Fibroblast of mammary gland (primary cell): ENCODE results near the gene LINGO4.

Source experiments
- DNase-seq: peaks from one replicate; pipeline ENCODE4 v3.0.0-alpha.2; 2010; ENCODE audit warnings: low read depth
- H3K4me3 ChIP-seq: 2 replicates; pipeline ENCODE4 v1.5.1; 2011; ENCODE audit warnings: low read depth, mild to moderate bottlenecking, low read length, moderate library complexity; ENCODE audit not compliant: control insufficient read depth
- CTCF ChIP-seq: conservative IDR thresholded peaks from 2 replicates; pipeline ENCODE4 v1.5.1; 2011; ENCODE audit warnings: low read depth, low read length, inconsistent platforms; ENCODE audit not compliant: control insufficient read depth, insufficient read depth

Gene LINGO4

DNA sequence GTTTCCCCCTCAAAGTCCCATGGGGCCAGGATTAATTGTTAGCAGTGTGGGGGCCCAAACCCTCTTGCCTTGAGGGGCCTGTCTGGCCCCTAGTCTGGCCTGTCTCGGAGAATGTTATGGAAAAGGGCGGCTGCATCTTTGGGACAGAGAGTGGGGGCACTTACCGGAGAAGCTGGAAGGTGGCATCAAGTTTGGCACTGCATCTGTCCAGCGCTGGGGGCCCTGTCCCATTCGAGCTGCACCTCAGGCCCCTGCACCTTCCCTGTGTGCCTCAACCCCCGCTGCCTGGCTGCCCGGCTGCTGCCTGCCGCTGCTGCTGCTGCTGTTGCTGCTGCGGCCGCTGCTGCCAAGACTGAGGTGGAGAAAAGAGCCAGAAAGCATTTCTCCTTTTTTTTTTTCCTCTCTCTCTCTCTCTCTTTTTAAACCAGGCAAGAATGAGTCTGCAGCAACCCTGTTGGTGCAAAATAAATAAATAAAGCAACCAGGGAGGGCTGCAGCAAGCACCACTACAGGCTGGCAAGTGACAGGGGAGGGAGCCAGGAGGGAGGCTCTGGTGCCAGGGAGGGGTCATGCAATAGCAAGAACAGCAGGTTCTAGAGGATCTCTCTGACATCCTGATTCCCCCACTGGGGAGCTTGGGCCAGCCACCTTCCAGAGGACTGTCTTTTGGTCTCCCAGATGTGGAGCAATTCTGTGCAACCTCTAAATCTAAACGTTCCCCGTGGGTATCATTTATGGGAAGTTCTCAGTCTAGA, at the start of gene LINGO4:
Gene LINGO4, minus strand, starts transcription at position 354 of the 755 bp plus-strand sequence. CDS start 2,715 bp downstream, outside the sequence.
- TF ChIP-seq CTCF = no peak
- H3K4me3 ChIP-seq = no peak within 1 kb of the TSS
- DNase-seq = no peak

DNA sequence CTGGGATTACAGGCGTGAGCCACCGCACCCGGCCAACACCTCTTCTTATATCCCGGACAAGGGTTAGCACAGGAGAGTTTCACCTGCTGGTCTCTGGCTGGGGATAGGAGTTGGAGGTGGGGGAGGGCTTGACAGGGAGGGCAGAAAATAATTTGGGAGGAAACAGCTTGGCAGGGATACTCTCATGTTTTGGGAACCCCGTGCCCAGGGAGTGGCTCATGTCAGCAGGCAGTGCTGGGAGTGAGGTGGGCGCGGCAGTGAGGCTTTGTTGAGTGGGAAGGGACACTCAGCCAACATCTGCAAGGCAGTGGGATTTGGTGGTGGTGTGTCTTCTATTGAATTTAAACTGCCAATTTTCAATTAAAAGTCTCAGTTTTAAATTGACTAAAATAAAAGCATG, 49.4 kb upstream of the LINGO4 start:
- no peak for TF ChIP-seq CTCF
- H3K4me3 ChIP-seq = no peak overlapping the region
- DNase-seq = no peak

DNA sequence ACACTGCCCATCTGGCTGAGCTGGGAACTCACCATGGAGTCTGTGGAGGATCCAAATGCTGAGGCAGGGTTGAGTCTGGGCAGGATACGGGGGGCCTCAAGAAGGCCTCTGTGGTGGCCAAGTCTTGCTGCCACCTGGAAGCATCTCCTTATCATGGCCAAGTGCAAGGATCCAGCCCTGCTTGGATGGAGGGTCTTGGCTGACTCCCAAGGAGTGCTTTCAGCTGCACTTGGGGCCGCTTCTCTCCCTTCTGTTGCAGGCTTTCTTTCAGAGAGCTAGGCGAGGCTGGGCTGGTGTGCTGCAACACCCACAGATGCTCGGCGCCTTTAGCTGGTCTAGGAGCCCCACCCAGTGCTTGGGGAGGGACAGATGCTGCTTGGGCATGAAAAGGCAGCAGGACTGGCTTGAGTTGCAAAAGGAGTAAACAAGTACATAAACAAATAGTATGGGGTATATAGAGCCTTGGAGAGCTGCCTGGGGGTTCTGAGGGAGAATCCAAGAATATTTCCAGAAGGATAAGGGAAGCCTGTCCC, 48.3 kb upstream of the LINGO4 start, which contains the start of gene THEM5:
Gene THEM5, minus strand, starts transcription at position 302 of the 533 bp plus-strand sequence. Its CDS starts 147 bp downstream, at position 155.
- TF ChIP-seq CTCF = no peak
- H3K4me3 ChIP-seq = no peak within 1 kb of the TSS
- no peak for DNase-seq

DNA sequence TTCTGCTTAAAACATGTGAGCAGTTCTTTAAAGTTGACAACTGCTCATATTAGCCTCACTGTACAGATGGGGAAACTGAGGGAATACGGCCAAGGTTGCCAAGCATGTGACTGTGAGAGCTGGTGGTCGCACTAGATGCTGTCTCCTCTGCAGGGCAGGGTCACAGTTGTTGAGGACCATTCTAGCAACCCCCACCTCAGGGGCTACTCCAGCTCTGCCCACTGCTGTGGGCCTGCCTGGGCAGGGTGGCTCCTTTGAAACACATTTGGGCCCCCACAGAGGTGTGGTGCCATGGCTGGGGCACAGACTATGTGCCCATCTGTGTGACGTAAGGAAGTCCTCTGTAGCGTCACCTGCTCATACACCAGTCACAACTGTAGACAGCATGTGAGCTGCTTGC, 47.5 kb upstream of the LINGO4 start:
- H3K4me3 ChIP-seq = no peak overlapping the region
- TF ChIP-seq CTCF = no peak
- DNase-seq = no peak

DNA sequence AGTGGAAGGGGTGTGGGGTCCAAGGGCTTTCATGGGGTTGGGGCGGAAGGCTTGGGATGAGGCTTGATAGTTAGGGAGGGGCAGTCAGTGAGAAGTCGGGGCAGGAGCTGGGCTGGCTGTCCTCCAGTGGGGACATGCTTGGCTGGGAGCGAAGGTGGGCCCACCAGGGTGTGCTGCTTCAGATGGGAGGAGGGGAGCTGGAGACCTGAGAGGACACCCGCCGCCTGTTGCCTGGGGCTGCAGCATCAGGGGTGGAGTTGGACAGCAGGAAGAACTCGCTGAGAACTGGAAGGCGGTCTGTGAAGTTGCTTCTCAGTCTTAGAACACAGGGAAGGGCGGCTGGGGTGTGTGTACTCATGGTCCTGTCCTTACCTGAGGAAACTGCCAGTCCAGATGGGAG, 46.7 kb upstream of the LINGO4 start:
- TF ChIP-seq CTCF = no peak
- DNase-seq = no peak
- no peak overlapping the region for H3K4me3 ChIP-seq

DNA sequence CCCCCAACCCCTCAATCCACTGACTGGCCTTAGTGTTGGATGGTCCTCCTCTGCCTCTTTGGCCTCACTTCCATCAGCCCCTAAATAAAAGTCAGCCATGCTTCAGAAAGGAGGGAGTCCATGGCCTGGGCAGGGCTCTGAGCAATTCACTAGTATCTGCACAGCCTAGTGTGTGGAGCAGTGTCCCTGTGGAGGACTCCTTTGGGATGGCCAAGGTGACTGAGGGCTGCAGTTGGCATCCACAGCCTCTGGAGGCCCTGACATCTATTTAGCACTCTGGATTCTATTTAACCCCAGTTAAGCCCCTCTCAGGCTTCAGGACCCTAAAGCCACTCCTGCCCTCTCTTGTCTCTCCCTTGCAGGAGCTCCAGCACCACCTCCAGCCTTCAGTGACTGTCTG, 44.7 kb upstream of the LINGO4 start:
- no peak for DNase-seq
- TF ChIP-seq CTCF = no peak

GRCh38 chr1:151849126-151849525, 43.9 kb upstream of the LINGO4 start:
- no peak for DNase-seq
- no peak for TF ChIP-seq CTCF
- H3K4me3 ChIP-seq = no peak overlapping the region

More for the DNA sequence above, 44.7 kb upstream of the LINGO4 start:
- H3K4me3 ChIP-seq = no peak overlapping the region
